Measurements from ENCODE around the gene FTCDNL1.

GRCh38 chr2:199739413-199740110 is 111.4 kb downstream of the FTCDNL1 start:
- TF ChIP-seq CEBPB (IDR thresholded peaks at IDR 0.05): no peak
- no peak for TF ChIP-seq BHLHE40 (IDR thresholded peaks at IDR 0.05; ENCODE audit: low read depth, low read length)
- TF ChIP-seq CTCF (IDR thresholded peaks at IDR 0.05): peak; percentile 88
- no peak for TF ChIP-seq ELK1 (IDR thresholded peaks at IDR 0.05; ENCODE audit: low read depth, low read length)
- TF ChIP-seq POLR2AphosphoS2 (conservative IDR thresholded peaks at IDR 0.05; ENCODE audit: low read length): no peak
- TF ChIP-seq POLR2A (IDR thresholded peaks at IDR 0.05; ENCODE audit: low read length): no peak
- no peak for TF ChIP-seq CHD4 (IDR thresholded peaks at IDR 0.05; ENCODE audit: borderline replicate concordance)
- no peak for TF ChIP-seq HDAC2 (IDR thresholded peaks at IDR 0.05)
- TF ChIP-seq USF2 (IDR thresholded peaks at IDR 0.05): no peak

Measured in A549 (cell line).